NCI-H1105 (cell line): ENCODE measurements around the gene CCDC88C.
A peak's percentile ranks its signal among the peaks of the same experiment; 100 is the strongest.

Experiments used
- DNase-seq: peaks from one replicate; lab custom pipeline; 2025; lab: John Stamatoyannopoulos, UW

Gene CCDC88C

DNA sequence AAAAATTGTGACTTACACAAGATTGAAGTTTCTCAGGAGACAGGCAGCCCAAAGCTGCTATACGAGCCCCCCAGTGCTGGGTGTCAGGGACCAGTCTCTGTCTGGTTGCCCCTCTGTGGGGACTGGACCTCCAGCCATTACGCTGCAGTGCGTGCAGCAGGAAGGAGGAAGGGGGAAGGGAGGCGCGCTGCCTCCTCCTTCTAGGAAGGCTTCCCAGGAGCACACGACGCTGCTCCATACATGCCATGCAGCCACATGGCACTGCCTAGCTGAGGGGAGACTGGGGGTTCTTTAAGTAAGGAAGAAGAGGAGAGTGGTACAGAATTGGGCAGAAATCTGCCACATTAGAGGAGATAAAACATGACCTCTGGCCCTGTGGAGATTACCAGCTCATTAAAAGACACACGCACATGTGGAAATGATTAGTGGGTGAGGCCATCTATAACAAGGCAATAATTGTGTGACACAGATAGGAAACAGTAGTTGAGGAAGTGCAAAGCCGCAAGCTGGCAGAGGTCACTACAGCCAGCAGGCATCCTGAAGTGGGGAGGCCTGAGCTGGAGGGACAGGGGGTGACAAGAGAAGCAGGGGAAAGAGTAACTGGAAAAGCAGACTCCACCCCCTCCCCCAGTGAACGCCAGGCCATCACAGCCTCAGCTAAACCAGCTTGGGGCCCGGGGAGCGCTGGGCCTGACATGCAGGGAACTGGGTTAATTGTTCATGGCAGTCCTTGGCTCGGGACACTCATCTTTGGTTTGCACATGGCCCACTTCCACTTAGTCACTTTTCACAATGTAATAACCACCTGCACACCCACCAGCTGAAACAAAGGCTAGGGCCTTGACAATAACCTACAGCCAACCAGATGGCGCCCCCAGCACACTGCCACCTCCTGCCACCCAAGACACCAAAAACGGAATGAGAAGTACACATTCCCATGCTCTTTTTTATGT, 39.6 kb downstream of the CCDC88C start:
- no peak for DNase-seq

GRCh38 chr14:91376547-91377477, 40.8 kb downstream of the CCDC88C start:
- DNase-seq = no peak

DNA sequence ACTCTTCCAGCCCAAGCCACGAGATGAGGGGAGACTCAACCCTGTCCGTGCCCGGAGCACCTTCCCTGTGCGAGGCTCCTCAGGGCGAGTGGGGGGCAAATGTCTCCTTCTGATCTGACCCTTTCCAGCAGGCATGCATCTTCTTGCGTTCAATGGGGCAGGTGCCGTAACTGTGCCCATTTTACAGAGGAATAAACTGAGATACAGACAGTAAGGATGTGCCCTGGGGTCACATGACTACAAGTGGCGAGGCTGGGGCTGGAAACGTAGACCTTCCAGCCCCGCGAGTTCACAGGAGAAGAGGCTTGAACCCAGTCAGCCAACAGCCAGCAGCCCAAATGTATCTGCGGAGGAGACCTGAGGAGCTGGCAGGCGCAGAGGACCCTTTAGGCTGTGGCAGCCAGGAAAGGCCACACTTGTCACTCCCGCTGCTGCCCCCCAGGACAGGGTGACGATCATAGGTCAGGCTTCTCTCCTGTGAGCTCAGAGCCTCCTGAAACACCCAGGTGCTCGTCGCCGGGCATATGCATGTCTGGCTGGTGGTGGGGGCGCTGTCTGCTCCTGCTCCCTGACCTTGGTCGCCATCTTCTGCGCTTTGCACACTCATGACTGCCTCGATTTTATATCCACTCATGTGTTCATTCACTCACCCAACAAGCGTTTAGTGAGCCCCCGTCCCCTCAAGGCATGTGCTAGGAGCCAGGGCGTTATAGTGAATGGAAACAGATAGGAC, 41.7 kb downstream of the CCDC88C start:
- no peak for DNase-seq

DNA sequence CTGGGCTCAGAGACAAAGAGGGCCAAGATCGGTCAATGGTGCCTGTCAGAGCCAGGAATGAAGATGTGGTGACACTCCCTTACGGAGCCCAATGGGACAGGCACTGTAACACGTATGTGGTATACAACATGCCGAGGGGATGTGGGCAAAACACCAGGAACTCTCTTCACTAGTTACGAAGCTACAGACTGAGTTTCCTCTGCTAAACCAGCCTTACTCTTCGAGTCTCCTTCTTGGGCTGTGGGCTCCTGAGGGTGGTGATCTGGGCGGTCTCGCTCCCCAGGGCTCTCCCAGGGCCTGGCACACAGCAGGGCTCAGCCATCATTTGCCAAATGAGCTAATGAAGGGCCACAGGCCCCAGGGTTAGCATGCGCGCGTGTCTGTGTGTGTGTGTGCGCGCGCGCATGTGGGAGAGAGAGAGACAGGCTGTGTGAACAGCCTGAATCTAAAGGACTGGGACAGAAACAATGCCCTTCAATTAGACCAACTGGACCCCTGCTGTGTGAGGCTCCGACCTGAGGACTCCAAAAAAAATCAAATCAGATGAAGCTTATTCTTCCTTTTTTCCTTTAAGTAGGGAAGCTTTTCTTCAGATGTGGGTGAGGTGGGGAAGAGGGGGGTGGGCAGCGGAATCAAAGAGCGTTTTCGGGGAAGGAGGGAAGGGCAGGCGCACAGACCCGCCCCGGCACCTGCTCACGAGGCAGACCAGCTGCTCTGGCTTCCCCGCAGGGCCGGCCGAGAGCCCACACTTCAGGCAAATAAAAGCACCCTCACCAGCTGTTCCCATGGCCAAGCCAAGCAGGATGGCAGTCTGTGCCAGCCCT, 42.5 kb downstream of the CCDC88C start:
- DNase-seq = peak; percentile 89

DNA sequence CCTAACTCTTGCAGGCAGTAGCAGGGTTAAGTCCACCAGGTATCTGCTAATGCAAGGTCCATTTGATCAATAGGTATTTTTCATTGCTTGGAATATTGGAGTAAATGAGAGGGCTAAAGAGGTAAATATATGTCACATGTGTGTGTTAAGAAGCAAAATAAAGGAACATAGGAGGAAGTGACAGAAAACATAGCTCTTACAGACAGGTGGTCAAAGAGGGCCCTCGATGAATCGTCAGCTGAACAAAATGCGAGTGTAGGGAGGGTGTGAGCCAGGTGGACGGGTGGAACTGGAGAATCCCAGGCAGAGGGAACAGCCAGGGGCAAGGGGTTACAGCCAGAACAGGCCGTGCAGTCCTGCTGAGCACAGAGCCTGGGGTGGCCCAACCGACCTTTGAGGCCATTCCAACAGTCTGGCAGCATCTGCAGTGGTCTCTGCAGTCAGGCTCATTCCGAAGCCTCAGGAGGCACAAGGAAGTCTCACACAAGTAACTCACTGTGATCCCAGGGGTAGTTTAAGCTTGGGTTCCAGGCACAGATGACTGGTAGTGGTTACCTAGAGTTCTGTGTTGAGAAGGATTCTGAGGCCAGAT, 43.2 kb downstream of the CCDC88C start:
- DNase-seq = no peak

- no peak for DNase-seq
Measured at GRCh38 chr14:91373591-91374254, 43.9 kb downstream of the CCDC88C start.

DNA sequence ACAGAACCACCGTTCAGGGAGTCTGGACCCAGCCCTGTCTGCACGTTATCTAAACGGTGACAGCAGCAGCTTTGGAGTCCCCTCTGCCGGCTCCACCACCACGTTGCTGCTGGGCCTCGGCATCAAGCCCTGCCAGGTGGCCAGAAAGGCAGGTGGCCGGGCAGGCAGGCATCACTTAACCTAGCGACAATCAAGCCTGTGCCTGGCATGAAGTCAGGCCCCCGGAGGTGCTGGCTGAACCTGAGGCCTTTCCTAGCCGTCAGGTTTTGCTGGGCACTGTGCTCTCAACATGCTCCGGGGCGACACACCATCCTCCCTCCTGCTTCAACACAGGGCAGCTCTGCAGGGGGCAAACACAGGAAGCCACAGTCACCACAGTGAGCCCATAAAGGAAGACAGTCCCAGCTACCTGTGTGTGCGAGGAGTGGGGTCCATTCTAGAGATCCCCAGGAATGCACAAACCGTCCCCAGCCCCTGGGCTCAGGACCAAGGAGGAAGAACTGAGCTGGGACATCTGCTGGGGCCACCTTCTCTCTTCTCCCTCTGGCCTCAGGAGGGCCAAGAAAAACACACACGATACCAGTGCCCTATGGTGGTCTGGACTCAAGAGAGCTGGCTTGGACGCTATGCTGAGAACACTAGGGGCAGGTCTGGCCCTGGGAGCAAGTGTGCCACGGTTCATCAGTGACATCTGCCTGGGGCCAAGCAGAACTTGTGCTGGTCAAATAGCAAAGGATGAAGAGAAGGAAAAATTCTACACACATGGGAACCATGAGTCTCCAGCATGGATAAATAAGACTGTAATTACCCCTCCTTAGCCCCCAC, 44.7 kb downstream of the CCDC88C start:
- peak; percentile 85 for DNase-seq

DNA sequence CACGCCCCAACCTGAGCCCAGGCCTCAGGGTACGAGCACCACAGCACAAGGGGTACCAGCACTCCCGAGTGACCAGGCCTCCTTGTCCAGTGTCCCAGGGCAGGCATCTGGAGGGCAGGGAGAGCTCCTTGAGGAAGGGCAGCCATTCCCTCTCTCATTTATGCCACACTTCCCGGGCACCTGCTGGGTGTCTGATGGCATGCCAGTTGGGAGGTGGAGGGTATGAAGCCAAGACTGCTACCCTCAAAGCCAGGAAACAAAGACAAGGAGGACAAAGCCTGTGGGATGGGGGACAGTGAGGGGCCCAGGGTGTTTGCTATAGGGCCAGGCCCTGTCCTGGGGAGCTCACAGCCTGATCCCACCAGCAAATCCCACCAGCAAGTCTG, 45.6 kb downstream of the CCDC88C start:
- DNase-seq = no peak

- no peak for DNase-seq
Measured at GRCh38 chr14:91371011-91371989, 46.3 kb downstream of the CCDC88C start.

GRCh38 chr14:91369628-91370445, 47.8 kb downstream of the CCDC88C start:
- DNase-seq = no peak

GRCh38 chr14:91368776-91369416, 48.7 kb downstream of the CCDC88C start:
- no peak for DNase-seq

- DNase-seq = no peak
Measured at GRCh38 chr14:91367173-91368171, 50.1 kb downstream of the CCDC88C start.

DNA sequence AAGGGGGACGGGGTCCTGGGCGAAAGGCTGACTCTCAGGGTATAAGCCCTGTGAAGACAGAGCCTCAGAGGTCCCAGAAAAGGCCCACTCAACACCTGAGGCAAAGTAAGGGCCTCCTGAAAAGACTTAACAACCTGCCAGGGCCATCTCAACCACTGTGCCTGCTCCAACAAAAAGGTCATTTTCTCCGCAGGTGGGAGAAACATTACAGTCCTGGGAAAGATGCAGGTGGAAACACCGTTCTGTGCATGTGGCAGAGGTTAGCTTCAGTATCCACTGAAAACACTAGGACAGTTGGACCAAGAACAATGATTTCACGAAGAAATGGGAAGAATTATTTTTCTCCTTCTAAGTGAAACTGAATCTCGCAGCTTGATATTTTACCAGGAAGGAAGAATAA, 50.9 kb downstream of the CCDC88C start:
- no peak for DNase-seq

DNA sequence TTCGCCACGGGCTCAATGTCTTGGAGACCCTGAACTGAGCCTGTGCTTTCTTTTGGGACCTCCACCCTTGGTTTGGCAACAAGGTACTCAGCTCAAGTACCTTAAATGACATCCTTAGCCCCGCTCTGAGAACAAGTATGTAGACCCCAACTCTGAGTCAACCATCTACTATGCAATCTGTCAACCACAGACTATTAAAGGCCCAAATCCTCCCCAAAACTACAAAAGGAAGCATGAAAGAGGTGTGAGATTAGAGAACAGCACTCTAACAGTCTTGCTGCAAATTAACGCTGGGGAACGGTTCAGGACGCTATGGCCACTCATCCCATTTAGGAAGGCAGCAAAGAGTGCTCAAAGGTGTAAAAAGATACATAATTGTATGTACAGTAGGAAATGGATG, 52.1 kb downstream of the CCDC88C start:
- DNase-seq = no peak

DNA sequence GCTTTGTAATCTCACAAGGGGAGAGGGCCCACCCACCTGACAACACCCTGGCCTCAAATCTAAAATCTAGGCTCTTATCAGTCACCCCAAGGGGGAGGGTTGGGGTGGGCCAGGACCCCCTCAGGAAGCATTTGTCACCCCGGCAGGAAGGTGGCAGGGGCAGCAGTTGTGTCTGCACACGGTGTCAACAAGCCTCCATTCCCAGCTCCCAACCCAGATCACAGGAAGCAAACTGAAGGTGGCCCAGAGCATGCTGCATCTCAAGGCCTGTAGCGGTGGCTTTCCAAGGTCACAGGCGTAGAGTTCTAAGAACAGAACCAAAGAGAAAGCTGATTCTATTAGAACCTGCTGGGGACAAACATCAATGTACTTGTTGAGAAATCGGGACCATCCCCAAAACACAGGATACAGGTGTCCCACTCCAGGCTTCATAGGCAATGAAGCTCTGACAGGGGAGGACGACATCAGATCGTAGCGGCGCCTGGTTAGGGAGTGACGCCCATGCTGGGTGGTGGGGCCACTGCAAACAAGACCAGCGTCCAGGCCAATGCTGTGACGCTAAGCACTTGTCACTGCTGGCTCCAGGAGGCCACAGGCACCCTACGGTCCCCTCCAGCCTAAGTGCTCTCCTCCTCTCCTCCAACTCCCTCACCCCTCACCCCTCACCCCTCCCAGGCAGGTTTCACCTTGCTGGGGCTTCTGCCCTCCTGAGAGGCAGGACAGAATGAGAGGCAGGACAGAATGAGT, 52.9 kb downstream of the CCDC88C start:
- no peak for DNase-seq
